OCI-M2 (cell line): Measurements from ENCODE around the gene ALDH1A1.
"Not testable (repeated sequence)": the region's sequence is repeated elsewhere in the genome, so short reads cannot be mapped to it uniquely, and the experiment has no call there.

ENCODE experiments used
- DNase-seq: peaks from one replicate; lab custom pipeline; 2025; ENCODE audit not compliant: unreplicated experiment; lab: John Stamatoyannopoulos, UW

ALDH1A1 gene

DNA sequence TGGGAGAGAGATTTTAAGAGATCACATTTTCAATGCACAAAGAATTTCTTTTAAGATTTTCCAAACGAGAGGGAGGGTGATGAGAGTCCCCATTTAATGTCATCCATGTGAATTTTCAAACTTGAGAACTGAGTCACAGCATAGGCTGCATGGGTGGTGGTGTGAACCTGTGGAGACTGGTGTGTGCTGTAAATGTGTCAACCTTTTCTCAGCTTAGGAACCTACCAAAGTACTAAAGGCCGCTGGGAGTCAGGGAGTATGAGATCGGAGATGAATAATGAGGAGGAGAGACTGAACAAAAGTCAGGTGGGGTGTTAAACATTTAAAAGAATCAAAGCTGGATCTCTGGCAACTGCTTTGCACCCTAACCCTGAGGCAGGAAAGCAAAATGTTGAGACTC is 7.5 kb downstream of the ALDH1A1 start:
- no peak for DNase-seq

DNA sequence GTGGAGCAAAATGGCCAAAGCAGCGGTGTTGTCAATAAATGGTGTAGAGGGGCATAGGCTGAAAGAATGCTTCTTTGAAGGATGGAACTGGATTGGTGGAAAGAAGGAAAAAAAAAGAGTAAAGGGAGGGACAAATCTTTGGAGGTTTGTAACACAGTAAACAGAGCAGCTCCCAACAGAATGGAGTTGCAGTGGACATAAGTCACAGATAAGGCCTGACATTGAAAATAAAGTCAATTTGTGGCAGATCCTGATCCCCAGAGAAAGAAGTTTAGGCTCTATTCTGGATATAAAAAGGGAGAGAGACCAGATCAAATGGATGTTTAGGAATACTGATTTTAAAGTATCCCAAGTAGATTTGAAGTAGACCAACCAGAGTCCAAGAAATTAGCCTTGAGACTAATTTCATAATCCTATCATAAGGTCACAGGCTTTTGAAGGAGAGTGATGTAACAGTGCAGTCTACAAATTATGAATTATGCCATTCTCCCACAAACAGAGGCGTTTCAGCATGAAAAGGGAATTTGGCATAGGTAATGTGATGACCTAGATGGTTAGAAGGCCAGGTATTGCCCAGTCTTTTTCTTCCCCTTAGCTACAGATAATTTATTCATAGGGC is 8.9 kb downstream of the ALDH1A1 start:
- DNase-seq, result no peak

DNA sequence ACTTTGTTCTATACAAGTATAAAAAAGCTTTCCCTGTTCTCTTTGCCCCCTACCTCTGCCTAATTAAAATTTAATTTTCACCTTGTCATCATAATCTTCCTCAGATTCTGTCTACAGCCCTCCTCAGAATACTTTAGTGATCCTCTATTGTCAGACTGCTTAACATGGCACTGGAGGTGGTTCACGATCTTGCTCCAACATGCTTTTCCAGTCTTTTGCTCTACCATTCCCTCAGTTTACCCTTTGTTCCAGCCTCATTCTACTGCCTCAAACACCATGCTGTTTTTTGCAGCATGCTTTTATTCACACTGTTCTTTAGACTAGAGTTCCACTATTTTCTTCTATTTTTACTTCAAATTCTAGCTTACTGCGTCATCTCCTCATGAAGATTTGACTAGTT is 10.4 kb downstream of the ALDH1A1 start:
- DNase-seq, result no peak

DNA sequence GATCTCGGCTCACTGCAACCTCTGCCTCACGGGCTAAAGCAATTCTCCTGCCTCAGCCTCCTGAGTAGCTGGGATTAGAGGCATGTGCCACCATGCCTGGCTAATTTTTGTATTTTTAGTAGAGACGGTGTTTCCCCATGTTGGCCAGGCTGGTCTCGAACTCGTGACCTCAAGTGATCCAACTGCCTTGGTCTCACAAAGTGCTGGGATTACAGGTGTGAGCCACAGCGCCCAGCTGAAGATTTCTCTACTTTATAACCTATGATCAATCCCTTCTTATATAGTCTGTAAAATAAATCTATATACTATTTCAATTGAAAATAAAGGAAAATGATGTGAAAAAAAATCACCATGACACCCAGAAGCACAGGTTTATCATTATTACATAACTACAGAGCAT is 13.3 kb downstream of the ALDH1A1 start:
- not testable (repeated sequence) for DNase-seq

DNA sequence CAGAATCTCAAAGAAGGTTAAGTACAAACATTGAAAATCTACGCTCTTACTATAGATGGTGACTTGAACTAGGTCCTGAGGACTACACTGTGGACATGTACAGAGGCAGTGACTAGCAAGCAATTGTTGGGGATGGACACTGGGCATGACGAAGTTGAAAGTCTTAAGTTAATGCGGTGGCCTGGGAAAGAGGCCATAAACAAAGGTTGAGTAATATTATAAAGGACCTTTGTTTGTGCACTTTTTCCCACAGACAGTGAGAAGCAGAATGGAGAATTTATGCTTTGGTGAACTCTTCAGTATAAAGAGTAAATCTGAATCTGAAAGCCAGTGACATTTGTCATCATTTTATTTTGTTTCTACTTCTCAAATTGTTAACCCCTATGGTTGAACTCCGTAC is 15.3 kb downstream of the ALDH1A1 start:
- DNase-seq, result no peak

DNA sequence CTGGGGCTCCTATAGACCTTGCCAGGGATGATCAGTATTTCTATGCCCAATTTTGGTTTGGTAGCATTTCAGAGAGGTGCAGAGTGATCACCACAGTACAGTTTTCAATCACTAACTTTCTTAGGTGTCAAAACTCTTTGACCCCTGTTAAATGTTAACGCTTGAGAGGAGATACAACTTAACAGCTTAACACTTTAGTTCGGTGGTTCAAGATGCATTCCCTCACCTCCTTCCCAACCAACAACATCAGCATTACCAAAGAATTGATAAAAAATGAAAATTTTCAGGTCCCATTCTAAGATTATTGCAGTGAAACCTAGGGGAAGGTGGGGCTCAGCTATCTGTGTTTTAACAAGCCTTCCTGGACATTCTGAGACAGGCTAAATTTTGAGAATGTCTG is 16.2 kb downstream of the ALDH1A1 start:
- DNase-seq, result no peak

DNA sequence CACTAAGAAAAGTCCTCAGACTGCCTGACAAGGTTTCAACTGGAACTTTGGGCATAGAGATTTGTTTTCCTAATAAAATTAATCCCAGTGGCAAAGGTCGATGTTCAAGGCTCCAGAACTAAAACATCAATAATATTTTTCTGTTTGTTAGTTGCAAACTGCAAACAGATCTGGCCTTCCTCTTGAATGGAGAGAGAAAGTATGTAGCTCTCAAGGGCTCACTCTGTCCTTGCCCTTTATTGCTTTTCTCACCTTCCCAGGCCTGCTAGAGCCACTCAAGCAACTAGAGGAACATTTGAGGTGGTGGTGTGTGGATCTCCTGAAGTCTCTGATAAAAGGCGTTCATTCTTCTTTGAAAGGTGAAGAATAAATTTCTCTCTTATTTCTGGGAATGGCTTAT is 16.6 kb downstream of the ALDH1A1 start:
- no peak for DNase-seq

DNA sequence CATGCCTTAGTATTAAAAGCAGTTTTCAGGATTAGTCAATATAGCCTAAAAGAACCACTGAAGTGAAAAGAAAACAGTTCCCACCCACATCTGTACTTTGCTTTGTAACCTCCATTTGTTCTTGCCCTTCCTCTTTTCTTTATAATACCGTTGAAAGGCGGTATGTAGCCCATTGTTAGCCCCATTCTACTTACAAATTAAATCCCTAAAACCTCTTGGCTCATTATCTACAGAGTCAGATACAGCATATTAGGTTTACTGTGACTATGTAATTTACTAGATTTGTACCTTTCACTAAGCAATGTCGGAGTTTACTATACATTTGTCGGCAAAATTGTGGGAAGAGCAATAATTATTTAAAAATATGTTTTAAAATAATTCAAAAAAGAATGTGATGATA is 17.3 kb downstream of the ALDH1A1 start:
- no peak for DNase-seq

DNA sequence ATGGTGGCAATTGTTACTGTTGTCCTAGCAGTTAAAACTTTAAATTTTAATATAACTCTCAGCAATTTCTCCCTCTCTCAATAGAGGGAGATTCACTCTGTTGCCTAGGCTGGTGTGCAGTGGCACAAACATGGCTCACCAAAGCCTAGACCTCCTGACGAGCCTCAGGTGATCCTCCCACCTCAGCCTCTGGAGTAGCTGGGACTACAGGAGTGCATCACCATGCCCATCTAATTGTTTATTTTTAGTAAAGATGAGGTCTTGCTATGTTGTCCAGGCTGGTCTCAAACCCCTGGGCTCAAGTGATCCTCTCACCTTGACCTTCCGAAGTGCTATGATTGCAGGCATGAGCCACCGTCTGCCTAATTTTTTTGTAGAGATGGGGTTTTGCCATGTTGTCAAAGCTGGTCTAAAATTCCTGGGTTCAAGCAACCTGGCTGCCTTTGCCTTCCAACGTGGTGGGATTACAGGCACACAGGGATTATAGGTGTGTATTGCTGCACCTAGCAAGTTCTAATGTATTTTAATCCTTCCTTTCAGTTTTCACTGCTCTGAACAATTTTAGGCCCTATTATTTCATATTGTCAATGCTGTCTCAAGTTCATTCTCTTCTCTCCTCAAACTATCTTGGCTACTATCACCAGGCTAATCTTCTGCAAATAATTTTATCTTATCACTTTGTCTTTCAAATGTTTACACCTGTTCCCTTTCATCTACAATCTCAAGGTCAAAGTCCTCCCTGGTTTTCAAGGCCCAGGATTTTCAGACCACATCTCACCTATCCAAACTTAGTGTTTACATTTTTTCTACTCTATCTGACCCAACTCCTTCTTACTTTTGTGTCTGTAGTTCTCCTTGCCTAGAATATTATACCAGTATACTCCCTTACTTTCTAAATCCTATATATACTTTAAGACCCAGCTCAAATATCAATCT is 18.9 kb downstream of the ALDH1A1 start:
- DNase-seq, result no peak

DNA sequence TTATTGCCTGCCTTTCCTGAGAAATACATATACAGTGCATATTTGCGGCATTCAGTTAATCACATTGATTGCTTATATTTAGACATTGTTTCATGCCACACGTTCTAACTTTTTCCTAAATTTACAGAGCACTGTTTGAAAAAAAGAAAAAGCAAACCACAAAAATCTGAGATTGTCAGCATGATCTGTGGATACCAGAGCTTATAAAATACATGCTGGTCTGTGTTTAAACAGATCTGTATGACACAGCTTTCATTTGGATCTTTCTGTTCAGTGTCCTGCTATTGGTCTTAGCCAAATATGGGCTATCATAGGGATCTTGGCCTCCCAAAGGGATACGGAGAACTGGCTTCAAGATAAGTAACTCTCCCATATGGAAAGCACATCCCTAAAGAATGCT is 20.2 kb downstream of the ALDH1A1 start:
- DNase-seq, result no peak

DNA sequence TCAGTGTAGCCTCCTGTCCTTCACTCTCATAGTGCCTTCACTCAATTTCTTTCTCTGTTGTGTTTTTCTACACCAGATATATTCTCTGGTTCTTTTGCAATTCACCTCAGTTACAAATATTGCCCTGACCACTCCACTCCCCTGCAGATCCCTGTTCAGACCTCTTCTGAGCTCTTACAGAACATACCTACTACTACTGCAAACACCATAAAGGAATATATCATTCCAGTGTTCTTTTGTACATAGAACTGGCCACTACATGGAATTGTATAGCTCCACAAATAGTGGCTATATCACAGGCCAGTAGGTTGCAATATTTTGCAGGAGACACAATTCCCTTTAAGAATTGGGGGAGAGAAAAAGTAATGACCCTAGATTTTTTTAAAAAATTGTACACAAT is 21.0 kb downstream of the ALDH1A1 start:
- DNase-seq, result no peak

DNA sequence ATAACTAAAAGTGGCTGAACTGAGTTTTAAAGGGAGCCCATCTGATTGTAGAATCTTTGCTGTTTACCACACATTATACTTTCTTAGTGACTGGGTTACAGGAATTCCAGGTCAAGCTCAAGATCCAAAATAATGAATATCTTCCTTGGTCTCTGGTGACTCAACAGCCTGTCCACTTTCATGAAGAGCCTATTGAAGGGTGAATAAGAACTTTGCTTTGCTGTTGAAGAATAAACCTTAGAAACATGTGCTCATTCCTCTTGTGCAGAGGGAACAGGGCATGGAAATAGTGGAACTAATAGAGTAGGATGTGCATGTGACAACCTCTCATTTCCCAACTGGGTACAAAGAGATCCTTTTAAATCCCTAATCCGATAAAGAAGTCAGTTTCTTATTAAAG is 21.4 kb downstream of the ALDH1A1 start:
- DNase-seq, result no peak

DNA sequence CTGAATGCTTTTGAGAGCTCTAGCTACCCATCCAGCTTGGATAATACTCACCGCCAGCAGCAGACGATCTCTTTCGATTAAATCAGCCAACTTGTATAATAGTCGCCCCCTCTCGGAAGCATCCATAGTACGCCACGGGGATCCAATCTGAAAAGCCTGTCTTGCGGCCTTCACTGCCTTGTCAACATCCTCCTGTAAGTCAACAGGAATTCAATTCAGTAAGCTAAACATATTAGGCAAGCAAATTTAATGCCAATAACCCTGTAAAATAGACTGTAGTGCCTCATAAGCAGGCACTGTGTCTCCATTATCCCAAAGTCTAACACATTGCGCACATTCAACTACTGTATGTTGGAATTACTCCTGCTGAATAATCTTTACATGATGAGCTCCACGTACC is 22.0 kb downstream of the ALDH1A1 start:
- DNase-seq, result no peak

DNA sequence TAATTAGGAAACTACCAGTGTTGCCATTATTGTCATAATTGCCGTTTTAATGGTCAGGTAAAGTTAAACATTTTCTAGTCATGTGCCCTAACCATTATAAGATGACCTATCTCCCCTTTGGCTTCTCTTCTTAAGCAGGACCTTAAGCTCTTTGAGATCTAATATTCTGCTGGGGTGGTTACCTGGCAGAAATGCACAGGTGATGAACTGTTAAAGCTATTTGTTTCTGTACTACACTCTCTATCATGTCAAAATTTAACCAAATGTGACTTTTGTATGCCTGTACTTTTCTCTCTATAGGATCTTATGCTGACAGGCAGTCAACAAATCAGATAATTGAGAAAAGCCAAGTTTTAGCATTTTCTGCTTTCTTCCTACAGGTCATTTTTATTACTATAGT is 23.3 kb downstream of the ALDH1A1 start:
- no peak for DNase-seq

DNA sequence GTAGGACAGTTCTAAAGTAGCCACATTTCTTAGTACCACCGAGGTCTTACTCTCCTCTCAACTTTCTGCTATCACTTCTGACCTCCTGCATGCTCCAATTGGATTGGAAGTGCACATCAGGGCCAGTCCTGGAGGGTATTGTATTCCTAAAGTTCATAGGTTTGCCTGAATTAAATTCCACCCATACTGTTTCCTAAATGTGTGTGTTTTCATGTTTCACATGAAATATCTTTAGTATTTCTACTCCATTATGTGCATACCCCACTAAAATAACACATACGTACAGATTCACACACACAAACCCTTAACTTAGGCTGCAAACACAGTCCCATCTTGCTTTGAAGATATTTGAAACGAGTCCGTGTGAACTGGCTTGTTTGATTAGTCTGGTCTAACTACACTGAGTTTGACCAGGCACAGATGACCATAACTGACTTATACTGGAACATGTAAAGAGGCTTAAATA is 24.8 kb downstream of the ALDH1A1 start:
- no peak for DNase-seq

DNA sequence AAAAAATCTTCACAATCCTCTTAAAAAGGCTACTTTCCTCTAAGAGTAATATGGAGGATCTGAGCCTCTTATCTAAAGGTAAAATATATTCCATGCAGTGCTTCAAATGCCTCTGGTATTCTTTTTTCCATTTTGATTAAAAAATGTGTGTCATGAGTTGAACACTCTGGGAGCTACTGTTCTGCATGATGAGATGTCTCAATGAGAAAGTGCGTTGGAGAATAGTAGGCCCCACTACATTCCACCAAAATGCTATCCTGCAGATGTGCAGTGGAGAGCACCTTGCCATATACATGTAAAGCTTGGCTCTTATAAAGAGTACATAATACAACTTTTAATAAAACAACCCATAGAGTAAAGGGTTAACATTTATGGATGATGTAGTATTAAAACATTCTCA is 26.3 kb downstream of the ALDH1A1 start:
- no peak for DNase-seq

DNA sequence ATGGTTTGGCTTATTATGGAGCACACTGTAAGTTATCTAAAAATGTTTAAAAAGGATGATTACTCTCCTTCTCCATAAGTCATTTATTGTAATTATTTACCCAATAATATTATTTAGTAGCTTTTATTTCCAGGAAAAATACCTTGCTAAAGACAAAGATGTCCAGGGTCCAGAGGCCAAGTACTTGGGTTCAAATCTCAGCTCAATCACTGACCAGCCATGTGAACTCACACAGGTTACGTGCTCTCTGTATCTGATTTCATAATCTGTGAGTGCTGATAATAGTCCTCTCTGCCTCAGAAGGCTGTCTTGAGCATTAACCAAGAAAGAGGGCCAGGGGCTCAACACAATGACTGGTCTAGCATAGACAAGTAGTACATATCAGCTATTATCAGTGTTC is 27.0 kb downstream of the ALDH1A1 start:
- no peak for DNase-seq

DNA sequence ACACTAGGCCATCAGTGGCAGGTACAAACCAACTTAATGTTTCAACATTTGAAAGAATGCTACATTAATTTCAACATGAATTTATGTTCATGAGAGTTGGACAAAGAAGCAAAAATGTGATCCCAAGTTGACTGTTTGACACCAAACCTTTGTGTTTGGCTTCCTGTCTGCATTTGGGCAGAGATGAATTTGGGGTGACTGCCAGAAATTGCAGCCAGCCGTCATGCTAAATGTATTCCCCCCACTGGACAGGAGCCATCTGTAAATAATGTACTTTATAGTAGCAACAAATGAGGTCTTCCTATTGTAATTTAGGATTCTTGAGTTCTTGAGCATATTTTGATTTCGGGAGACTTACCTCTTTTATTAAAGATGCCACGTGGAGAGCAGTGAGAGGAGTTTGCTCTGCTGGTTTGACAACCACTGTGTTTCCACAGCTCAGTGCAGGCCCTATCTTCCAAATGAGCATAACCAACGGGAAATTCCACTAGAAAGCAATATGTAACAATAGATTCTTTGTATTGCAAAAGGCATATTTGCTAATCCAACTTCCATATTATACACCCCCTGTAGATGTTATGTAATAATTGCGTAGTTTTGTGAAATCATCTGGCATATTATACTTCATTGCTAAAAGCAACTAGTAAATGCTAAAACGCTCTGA is 27.6 kb downstream of the ALDH1A1 start:
- no peak for DNase-seq

DNA sequence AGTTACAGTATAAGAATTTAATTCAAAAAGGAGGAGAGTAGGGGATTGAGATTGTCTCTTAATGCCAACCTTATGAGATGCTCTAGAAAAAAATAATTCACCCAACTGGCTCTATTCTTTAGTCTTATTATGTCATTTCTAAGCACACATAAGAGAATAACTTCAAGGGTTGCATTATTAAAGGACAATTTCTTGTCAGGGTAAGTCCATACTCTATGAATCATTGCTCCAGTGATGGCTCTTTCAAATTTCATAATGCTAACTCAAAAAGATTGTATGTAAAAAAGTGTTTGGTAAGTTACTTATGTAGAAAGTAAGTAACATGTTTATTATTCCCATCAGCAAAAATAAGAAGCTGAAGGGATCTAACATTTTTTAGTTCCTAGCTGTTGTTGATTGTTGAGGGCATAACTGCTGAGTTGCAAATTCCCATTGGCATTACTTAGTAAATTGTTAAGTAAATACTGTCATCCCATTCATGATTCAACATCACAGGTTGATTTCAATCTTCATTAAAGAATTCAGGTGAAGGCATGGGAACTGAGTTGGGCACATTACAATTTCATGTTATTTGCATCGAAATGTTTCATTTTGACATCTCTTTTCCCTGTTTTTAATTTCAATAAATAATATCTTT is 28.6 kb downstream of the ALDH1A1 start:
- DNase-seq, result no peak

DNA sequence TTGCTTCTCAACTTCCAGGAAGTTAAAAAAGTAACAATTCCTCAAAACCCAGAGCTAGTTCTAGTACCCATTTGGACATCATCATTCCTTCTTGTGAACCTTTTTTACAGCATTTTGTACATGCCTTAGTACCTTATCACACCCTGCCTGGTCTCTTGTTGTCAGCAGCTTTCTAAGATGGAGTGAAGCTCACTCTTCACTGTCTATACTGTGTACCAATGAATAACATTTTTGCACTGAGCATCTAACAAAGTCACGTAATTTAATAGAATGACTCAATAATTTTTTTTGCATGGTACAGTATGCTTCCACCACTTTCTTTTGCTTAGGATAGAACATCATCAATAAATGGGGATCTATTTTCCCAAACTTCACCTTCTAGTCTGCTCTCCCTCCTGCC is 29.8 kb downstream of the ALDH1A1 start:
- DNase-seq, result no peak

DNA sequence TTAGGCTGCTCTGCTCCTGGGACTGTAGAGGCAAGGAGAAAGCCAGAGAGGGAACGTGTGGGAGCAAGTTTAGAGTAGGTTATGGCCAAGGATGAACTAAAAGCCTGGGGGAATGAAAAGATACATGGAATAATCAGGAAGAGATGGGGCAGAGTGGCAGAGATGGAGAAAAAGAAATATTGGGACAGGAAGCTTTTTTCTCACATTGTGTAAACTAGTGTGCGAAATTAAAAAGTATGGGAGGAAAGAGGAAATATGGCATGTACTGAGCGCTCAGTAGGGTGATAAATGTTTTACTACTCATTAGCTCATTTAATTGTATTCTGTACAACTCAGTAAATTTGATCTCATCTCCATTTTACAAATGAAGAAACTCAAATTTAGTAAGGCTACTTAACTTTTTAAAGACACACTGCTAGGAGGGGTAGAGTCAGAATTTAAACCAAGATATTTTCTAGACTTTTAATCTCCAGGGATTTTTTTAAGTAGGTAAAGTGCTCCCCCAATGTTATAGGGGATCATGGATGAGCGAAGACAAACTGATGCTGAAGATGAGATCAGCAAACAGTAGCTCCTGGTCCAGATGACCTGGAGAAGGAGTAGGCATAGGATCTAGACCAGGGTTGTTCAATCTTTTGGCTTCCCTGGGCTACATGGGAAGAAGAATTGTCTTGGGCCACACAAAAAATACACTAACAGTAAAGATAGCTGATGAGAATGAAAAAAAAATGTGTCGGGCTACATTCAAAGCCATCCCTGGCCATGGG is 30.8 kb downstream of the ALDH1A1 start:
- DNase-seq, result no peak
